NCI-H1092 (cell line): Measurements from ENCODE around the gene LCN6.
"Not testable (repeated sequence)": the region's sequence is repeated elsewhere in the genome, so short reads cannot be mapped to it uniquely, and the experiment has no call there.

Experiments
- DNase-seq: peaks from one replicate; lab custom pipeline; 2025; lab: John Stamatoyannopoulos, UW

The LCN6 gene

GRCh38 chr9:136724772-136725171 is 23.6 kb downstream of the LCN6 start:
- DNase-seq = no peak

DNA sequence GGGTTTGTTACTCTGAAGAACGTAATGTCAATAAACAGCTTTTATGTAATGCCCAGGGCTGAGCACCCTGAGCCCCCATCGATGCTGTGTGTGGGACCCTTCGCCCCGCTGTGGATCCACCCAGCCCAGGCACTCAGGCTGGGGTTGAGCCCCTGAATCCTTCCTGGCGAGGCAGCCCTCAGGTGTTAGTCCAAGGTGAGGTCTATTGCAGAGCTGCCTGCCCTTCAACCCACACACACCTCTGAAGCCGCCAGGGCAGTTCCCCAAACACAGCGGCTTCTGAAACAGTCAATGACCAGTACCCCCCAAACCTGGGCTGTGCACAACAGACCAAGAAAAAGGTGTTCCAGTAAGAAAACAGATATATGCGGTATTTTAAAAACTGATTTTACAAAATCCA is 24.3 kb downstream of the LCN6 start:
- no peak for DNase-seq

DNA sequence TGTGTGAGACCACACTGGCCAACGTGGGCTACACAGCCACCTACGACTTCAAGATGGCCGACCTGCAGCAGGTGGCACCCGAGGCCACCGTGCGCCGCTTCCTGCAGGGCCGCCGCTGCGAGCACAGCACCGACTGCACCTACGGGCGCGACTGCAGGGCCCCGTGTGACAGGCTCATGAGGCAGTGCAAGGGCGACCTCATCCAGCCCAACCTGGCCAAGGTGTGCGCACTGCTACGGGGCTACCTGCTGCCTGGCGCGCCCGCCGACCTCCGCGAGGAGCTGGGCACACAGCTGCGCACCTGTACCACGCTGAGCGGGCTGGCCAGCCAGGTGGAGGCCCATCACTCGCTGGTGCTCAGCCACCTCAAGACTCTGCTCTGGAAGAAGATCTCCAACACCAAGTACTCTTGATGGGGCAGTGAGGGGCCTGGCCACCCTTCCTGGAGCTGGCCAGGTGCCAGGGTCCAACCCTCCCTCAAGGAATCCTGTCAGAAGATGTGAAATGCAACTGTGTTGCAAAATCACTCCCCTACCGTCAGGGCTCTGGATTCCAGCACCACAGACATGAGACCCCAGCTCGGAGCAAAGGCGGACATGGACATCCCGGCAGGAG is 24.9 kb downstream of the LCN6 start:
- no peak for DNase-seq

DNA sequence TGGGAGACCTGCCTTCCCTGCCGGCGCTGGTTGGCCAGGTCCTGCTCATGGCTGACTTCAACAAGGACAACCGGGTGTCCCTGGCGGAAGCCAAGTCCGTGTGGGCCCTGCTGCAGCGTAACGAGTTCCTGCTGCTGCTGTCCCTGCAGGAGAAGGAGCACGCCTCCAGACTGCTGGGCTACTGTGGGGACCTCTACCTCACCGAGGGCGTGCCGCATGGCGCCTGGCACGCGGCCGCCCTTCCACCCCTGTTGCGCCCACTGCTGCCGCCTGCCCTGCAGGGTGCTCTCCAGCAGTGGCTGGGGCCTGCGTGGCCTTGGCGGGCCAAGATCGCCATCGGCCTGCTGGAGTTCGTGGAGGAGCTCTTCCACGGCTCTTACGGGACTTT is 25.4 kb downstream of the LCN6 start:
- DNase-seq = no peak

GRCh38 chr9:136722093-136722968 is 26.0 kb downstream of the LCN6 start:
- DNase-seq = no peak

DNA sequence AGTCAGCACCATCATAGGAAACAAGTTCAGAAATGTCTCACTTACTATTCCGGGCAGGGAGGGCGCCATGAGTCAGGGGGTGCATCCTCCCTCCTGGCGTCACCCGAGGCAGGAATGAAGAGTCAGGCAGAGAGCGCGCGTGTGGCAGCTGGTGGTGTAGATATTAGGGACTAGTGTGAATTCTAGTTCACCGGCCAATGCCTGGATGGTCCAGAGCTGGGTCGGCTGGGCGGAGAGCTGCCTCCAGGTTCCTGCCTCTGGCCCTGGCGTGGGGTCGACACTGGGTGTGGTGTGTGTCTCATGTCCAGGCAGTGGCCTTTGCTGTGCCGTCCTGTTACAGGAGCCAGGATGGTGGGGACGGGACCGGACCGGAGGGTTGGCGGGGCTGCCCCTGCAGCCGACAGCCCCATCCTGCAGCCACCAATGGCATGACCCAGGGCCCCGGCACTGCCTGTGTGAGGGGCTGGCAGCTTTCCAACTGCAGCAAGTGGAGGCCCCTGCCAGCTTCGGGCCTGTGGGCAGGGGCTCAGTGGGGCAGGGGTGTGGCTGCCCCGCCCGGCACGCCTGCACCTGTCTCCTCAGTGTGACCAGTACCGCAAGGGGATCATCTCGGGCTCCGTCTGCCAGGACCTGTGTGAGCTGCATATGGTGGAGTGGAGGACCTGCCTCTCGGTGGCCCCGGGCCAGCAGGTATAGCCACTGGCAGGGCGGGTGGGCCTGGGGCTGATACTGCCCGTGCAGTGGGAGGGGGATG is 26.8 kb downstream of the LCN6 start:
- DNase-seq = no peak

- DNase-seq = no peak
These were observed 27.4 kb downstream of the LCN6 start for GRCh38 chr9:136720898-136721338.

- no peak for DNase-seq
These were observed 28.0 kb downstream of the LCN6 start for GRCh38 chr9:136720251-136720897.

DNA sequence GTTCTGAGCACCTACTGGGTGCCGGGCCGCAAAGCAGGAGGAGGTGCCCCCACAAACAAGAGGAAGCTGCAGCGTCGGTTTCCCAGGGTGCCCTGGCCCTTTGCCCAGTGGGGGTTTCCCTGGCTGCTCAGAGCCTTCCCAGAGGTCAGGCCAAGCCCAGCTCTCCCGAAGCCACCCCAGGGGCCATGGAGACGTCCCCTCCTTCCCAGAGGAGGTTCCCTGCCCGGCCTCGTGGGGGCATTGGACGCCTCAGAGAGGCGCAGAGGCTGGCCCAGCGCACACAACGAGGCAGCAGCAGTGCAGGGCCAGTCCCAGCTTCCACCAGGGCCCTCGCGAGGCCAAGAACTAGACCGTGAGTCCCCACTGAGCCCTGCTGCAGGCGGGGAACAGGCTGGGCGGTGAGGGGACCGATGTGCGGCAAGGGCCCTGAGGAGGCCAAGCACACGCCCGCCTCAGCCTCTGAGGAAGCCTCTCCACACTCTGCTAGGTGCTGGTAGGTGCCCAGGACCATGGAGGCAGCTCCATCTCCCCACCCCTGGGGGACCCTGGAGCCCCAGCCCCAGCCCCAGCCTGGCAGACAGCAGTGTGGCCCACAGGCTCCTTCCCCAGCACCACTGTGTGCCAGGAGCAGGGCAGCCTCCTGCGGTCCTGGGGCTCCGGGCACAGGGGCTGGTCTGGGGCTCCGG is 29.0 kb downstream of the LCN6 start:
- no peak for DNase-seq

- DNase-seq = no peak
These were observed 29.8 kb downstream of the LCN6 start for GRCh38 chr9:136718345-136719194.

DNA sequence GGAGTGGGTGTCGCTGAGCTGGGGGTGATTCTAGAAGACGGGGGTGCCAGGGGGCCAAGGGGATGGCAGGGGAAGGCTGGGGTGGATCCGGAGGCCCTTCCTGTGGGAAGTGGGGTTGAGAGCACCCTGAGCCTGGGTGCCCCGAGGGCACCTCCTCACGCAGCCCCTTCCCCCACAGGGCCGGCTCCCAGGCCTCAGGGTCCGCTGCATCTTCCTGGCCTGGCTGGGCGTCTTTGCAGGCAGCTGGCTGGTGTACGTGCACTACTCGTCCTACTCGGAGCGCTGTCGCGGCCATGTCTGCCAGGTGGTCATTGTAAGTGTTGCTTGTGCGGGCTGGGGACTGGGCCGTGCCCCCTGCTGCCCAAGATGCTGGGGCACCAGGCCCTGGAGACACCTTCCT is 30.9 kb downstream of the LCN6 start:
- no peak for DNase-seq

DNA sequence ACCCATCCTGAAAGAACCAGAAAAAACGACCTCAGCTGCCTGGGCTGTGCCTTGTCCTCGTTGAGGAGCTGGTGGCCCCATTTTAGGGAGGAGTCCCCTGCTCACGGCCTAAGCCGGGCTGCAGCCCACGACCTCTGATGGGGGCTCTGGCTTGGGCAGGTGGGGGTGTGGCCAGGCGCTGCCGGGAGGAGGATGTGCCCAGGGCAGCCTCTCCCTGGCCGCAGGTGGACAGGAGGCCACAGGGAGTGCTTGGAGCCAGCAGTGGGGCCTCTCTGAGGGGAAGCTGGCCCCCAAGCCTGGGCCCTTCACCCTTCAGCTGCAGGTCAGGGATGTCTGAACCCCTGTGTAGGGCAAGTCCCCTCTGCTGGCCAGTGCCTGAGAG is 33.4 kb downstream of the LCN6 start:
- DNase-seq = no peak

GRCh38 chr9:136714096-136714892 is 34.0 kb downstream of the LCN6 start:
- no peak for DNase-seq

- peak; percentile 18 for DNase-seq
These were observed 34.8 kb downstream of the LCN6 start for GRCh38 chr9:136713550-136713949.

DNA sequence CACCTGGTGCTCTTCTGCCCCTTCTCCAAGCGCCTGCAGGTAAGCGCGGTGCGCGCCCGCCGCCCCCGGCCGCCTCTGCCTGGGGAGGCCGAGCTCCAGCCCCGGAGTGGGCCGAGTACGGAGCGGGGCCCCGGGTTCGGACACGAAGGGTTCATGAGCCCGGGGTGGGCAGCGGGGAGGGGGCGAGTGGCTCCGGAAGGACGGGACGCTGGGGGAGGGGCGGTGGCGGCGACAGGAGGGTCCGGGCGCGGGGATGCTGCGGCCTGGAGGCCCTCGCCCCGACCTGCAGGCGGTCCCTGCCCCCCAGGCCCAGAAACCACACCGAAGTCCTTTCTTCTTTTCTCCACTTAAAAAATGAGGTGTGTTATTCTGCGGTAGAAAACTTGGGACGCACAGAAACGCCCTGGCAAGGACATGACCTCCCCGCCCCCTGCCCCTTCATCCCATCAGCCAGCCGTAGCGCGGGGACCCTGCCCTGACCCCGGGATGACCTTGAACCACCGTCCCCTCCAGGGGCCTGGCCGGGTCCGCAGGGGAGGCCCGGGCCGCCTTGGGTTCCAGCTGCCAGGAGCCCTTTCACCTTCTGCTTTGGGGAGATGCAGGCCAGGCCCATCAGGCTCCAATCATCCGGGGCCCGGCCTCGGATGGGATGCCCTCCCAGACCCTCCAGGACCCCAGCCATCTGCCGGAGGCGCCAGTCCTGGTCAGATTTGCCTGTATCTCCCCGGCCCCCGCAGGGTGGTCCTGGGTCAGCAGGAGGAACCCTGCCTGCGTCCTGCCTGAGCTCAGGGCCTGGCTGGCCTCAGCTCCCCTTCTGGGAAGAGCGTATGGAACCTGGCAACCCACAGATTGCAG is 35.4 kb downstream of the LCN6 start:
- no peak for DNase-seq

- peak; percentile 54 for DNase-seq
These were observed 36.3 kb downstream of the LCN6 start, which contains the start of gene DIPK1B for GRCh38 chr9:136711751-136712689. Gene DIPK1B (plus strand): TSS chr9:136712572. CDS start chr9:136712666, 94 bp downstream.

- DNase-seq = not testable (repeated sequence)
These were observed 37.1 kb downstream of the LCN6 start for GRCh38 chr9:136711219-136711648.

DNA sequence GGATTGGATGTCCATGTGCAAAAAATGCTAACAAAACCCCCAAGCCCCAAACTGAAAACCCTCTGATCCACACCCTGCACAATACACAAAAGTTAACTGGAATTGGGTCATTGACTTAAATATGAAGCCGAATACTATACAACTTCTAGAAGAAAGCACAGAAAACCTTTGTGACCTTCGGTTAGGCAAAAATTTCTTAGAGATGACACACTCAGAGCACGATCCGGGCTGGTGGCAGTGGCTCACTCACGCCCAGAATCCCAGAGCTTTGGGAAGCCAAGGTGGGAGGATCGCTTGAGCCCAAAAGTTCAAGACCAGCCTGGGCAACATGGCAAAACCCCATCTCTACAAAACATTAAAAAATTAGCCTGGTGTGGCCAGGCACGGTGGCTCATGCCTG is 37.8 kb downstream of the LCN6 start:
- no peak for DNase-seq
